Mesothelial cell of epicardium (in vitro differentiated cells): Measurements from ENCODE around the gene FBXO31. TPM values are rescaled to one million over a fixed set of nuclear protein-coding genes. Genes with fewer than 3 reads are reported as not detected.
"Not testable (repeated sequence)": the region's sequence is repeated elsewhere in the genome, so short reads cannot be mapped to it uniquely, and the experiment has no call there.

Source experiments
- DNase-seq, 2 experiments: peaks; one replicate each; pipeline ENCODE4 v3.0.0; 2021; ENCODE audit warnings: low spot score in 2 of 2; ENCODE audit not compliant: unreplicated experiment in 2 of 2
- H3K27ac Mint-ChIP-seq: 2 replicates; pipeline ENCODE4 v1.8.0; 2021; ENCODE audit warnings: mixed read lengths
- H3K27me3 Mint-ChIP-seq: 2 replicates; pipeline ENCODE4 v1.8.0; 2021; ENCODE audit warnings: low read depth, mixed read lengths
- H3K36me3 Mint-ChIP-seq: 2 replicates; pipeline ENCODE4 v1.8.0; 2021; ENCODE audit warnings: mixed read lengths
- H3K4me1 Mint-ChIP-seq: 2 replicates; pipeline ENCODE4 v1.8.0; 2021; ENCODE audit warnings: mixed read lengths
- H3K4me3 Mint-ChIP-seq: 2 replicates; pipeline ENCODE4 v1.8.0; 2021; ENCODE audit warnings: mild to moderate bottlenecking, moderate library complexity, mixed read lengths
- H3K9me3 Mint-ChIP-seq: 2 replicates; pipeline ENCODE4 v1.8.0; 2021; ENCODE audit warnings: mixed read lengths
- total RNA-seq: library from RNA; stranded (reverse); gene quantifications from 3 replicates; pipeline ENCODE4 v1.2.1, GENCODE V29; 2021
- TF ChIP-seq, protein P1 (sequence below): fragments of 200-600 bp; sonication (generic); IDR thresholded peaks from one replicate; pipeline ENCODE4 v1.5.0; 2021; ENCODE audit warnings: antibody characterized with exemption; ENCODE audit not compliant: unreplicated experiment

FBXO31 gene
- total RNA-seq, 1 donor from 2014 or later, result 38.1 TPM

DNA sequence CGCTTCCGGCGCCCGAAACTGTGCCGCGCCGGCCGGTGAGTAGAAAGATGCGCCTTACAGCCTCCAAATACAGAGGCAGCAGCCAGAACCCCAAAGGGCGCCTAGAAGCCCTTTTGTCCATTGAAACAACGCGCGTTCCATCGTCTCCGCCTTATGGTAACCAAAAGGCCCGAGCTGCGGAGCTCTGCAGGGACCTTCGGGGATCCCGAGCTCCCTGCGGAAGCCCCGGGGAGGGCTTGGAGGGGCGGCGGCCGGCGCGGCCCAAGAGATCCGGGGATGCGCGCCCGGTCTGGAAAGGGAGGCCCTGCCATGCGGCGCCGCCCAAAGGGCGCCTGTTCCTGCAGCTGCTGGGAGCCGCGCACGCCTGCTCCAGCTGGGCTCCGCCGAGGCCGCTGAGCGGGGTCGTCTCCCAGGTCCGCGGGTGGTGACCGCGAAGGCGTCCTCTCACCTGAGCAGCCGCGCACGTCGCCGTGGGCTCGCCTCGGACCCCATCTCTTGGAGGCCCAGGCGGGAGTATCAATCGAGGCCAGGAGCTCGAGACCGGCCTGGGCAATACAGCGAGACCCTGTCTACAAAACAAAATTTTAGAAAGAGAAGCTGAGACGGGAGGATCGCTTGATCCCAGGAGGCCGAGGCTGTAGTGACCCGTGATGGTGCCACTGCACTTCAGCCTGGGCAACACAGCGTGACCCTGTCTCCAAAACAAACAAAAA, 742 bp upstream of the FBXO31 start:
- peak in 1 of 2 experiments; percentile 40 for DNase-seq
- H3K27me3 Mint-ChIP-seq, result peaks cover 2% of the 10 kb centered on the region
- TF ChIP-seq, protein P1, sequence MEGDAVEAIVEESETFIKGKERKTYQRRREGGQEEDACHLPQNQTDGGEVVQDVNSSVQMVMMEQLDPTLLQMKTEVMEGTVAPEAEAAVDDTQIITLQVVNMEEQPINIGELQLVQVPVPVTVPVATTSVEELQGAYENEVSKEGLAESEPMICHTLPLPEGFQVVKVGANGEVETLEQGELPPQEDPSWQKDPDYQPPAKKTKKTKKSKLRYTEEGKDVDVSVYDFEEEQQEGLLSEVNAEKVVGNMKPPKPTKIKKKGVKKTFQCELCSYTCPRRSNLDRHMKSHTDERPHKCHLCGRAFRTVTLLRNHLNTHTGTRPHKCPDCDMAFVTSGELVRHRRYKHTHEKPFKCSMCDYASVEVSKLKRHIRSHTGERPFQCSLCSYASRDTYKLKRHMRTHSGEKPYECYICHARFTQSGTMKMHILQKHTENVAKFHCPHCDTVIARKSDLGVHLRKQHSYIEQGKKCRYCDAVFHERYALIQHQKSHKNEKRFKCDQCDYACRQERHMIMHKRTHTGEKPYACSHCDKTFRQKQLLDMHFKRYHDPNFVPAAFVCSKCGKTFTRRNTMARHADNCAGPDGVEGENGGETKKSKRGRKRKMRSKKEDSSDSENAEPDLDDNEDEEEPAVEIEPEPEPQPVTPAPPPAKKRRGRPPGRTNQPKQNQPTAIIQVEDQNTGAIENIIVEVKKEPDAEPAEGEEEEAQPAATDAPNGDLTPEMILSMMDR, result no peak
- H3K36me3 Mint-ChIP-seq, result no peaks in the 10 kb centered on the region
- H3K4me3 Mint-ChIP-seq, result peak overlapping the region; percentile 83
- peaks cover 40% of the 10 kb centered on the region for H3K4me1 Mint-ChIP-seq
- peak overlapping the region; percentile 98 for H3K27ac Mint-ChIP-seq
- no peaks in the 10 kb centered on the region for H3K9me3 Mint-ChIP-seq

DNA sequence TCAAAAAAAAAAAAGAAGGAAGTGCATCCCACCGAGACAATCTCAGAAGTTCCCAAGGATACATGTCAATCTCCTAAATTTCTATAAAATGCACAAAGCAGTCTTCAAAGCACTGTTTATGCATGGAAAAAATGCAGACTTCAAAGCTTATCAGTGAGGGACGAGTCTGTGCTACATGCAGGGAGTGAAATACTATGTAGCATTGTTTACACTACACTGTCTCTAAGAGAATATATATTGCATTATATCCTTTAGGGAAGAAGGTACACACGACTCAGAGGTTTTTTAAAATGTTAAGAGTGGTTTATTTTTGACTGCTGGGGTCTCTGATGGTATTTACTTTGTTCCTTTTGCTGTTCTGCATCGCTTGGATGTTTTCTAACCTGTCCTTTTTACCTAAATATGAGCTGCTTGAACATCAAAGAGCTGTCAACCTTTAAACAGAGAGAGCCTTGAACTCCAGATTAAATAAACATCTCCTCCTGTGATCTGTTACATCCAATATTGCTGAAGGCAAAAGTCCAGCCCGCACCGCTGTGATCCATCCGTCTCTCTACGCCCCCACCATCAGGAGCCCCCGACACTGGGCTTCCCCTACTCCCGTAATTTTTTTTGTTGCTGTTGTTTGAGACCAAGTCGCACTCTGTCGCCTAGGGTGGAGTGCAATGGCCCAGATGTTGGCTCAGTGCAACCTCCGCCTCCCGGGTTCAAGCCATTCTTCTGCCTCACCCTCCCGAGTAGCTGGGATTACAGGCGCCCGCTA, 1.4 kb downstream of the FBXO31 start:
- H3K4me1 Mint-ChIP-seq, result peaks cover 26% of the 10 kb centered on the region
- no peaks in the 10 kb centered on the region for H3K9me3 Mint-ChIP-seq
- H3K4me3 Mint-ChIP-seq, result peak overlapping the region; percentile 81
- DNase-seq, result no peak
- H3K27ac Mint-ChIP-seq, result peak overlapping the region; percentile 81
- H3K27me3 Mint-ChIP-seq, result peaks cover 2% of the 10 kb centered on the region
- TF ChIP-seq, protein P1, result no peak
- H3K36me3 Mint-ChIP-seq, result peaks cover 4% of the 10 kb centered on the region

DNA sequence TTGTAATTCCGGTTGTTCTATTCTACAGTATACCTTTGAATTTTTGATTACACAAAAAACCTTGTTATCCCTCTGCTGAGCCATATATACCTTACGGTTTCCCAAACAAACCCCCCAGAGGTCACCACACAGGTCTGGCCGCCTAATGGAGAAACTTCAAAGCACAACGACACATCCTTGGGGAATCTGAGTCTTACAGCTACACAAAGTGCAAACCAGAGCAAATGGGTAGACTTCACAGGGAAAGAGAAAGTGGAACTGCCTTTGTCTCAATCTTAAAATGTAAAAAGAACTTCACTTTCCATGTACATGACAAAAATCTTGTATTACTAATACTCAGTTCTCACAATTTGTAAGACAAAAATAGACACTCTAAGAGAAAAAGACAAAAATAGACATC, 2.7 kb downstream of the FBXO31 start:
- peaks cover 2% of the 10 kb centered on the region for H3K27me3 Mint-ChIP-seq
- peaks cover 24% of the 10 kb centered on the region for H3K4me1 Mint-ChIP-seq
- peak overlapping the region; percentile 81 for H3K27ac Mint-ChIP-seq
- peaks cover 4% of the 10 kb centered on the region for H3K36me3 Mint-ChIP-seq
- no peak for DNase-seq
- H3K9me3 Mint-ChIP-seq, result no peaks in the 10 kb centered on the region
- H3K4me3 Mint-ChIP-seq, result peak overlapping the region; percentile 81
- TF ChIP-seq, protein P1, result no peak

DNA sequence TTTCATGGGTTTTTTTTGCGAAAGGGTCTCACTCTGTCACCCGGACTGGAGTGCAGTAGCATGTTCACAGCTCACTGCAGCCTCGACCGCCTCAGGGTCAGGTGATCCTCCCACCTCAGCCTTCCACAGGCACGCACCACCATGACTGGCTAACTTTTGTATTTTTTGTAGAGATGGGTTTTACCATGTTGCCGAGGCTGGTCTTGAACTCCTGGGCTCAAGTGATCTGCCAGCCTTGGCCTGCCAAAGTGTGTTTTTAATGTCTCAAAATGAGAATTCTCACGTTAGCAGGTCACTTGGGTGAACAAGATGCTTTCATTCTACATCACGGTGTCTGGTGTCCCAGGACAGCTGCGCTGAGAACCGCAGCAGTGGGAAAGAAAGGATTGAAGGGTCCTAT, 3.2 kb downstream of the FBXO31 start:
- H3K27me3 Mint-ChIP-seq, result peaks cover 2% of the 10 kb centered on the region
- peaks cover 24% of the 10 kb centered on the region for H3K4me1 Mint-ChIP-seq
- no peak overlapping the region for H3K4me3 Mint-ChIP-seq
- peaks cover 4% of the 10 kb centered on the region for H3K36me3 Mint-ChIP-seq
- H3K9me3 Mint-ChIP-seq, result no peaks in the 10 kb centered on the region
- TF ChIP-seq, protein P1, result no peak
- no peak for DNase-seq
- H3K27ac Mint-ChIP-seq, result peak overlapping the region; percentile 81

DNA sequence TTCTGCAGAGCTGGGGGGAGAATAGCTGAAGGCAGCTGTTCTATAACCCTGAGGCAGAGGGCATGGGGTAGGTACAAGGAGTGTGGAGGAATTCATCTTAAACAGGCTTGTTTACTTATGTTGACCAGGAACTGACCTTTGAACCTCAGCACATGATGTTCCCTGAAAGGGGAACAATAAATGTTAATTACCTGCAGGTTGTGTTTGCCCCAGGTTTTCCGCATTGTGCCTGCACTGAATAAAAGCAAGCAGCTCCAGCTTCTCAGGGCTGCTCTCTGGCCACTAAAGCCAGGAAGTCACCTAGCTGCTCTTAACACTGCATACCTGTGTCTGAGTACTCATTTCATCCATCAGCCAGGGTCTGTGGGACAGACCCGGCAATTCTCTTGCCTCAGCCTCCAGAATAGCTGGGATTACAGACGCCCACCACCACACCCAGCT, 4.2 kb downstream of the FBXO31 start:
- DNase-seq, H3K4me3 Mint-ChIP-seq, H3K27ac Mint-ChIP-seq, H3K27me3 Mint-ChIP-seq, H3K36me3 Mint-ChIP-seq, H3K9me3 Mint-ChIP-seq: not testable (repeated sequence)
- peaks cover 24% of the 10 kb centered on the region for H3K4me1 Mint-ChIP-seq

DNA sequence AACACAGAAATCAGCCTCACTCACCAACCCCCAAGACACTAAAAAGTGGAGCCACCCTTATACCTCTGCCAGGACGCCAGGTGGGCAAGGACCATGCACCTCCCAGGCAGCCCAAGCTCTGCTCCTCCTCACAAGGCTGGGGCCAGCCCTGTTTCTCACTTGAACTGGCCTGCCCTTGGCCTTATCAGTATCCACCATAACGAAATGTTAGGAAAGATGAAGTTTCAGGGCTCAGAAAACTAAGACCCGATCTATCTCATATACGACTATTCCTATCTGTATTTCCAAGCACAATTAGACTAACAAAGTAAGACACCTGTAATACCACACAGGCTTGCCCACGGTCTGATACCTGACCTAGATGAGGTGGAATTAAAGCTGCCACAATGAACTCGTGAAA, 6.9 kb downstream of the FBXO31 start:
- H3K9me3 Mint-ChIP-seq, result no peaks in the 10 kb centered on the region
- H3K4me3 Mint-ChIP-seq, result no peak overlapping the region
- DNase-seq, result no peak
- TF ChIP-seq, protein P1, result no peak
- peaks cover 12% of the 10 kb centered on the region for H3K4me1 Mint-ChIP-seq
- H3K27ac Mint-ChIP-seq, result no peak overlapping the region
- no peaks in the 10 kb centered on the region for H3K27me3 Mint-ChIP-seq
- peaks cover 6% of the 10 kb centered on the region for H3K36me3 Mint-ChIP-seq
